ENCODE data around the gene CXorf66.

Gene CXorf66, protein sequence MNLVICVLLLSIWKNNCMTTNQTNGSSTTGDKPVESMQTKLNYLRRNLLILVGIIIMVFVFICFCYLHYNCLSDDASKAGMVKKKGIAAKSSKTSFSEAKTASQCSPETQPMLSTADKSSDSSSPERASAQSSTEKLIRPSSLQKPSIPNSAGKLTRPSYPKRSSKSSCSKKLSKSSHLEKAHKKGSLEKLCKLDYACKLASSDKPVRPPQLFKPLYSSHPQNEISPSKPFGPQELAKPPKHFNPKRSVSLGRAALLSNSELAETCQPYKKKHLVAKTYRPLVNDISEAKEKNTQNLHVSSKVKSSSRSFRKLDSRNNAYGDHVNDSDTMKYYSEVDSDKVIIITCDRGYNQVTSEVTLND

GRCh38 chrX:139965421-139965820 is at the start of gene CXorf66:
TSS of gene CXorf66 (minus strand) at chrX:139965521. CDS start at chrX:139965496, 25 bp downstream.
- TF ChIP-seq CEBPB (IDR thresholded peaks at IDR 0.05), result no peak

DNA sequence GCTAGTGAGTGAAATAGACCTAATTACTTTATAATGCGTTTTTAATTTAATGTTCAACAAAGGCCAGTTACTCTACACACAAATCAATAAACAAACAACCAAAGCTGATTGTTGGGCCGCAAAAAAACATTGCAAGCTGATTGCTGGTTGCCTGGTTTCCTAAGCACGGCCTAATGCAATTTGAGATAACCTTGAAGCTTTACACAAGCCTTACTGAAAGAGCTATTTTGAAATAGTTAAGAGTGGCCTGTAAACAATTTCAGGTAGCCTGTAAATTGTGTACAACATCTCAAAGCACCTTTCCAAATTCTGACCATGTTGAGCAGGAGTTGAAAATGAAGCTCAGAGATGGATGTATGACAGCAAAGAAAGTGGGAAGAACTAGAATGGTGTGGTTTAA is 17.5 kb upstream of the CXorf66 start:
- no peak for TF ChIP-seq ZBTB7A (IDR thresholded peaks at IDR 0.05; ENCODE audit: low read depth)
- TF ChIP-seq CREB1 (IDR thresholded peaks at IDR 0.05; ENCODE audit: low read depth), result no peak
- TF ChIP-seq MAX (IDR thresholded peaks at IDR 0.05), result no peak
- TF ChIP-seq TCF12 (IDR thresholded peaks at IDR 0.05; ENCODE audit: low read depth), result no peak
- TF ChIP-seq YY1 (IDR thresholded peaks at IDR 0.05; ENCODE audit: low read depth), result no peak
- no peak for TF ChIP-seq EP300 (IDR thresholded peaks at IDR 0.05; ENCODE audit: borderline replicate concordance)
- TF ChIP-seq USF1 (IDR thresholded peaks at IDR 0.05), result no peak
- no peak for TF ChIP-seq TEAD4 (IDR thresholded peaks at IDR 0.05)
- no peak for TF ChIP-seq TAF1 (IDR thresholded peaks at IDR 0.05; ENCODE audit: low read depth)
- TF ChIP-seq RAD21 (IDR thresholded peaks at IDR 0.05; ENCODE audit: low read depth), result no peak
- no peak for TF ChIP-seq NFIC (IDR thresholded peaks at IDR 0.05)
- no peak for TF ChIP-seq FOXM1 (IDR thresholded peaks at IDR 0.05; ENCODE audit: borderline replicate concordance, low read depth)
- TF ChIP-seq, protein P1, sequence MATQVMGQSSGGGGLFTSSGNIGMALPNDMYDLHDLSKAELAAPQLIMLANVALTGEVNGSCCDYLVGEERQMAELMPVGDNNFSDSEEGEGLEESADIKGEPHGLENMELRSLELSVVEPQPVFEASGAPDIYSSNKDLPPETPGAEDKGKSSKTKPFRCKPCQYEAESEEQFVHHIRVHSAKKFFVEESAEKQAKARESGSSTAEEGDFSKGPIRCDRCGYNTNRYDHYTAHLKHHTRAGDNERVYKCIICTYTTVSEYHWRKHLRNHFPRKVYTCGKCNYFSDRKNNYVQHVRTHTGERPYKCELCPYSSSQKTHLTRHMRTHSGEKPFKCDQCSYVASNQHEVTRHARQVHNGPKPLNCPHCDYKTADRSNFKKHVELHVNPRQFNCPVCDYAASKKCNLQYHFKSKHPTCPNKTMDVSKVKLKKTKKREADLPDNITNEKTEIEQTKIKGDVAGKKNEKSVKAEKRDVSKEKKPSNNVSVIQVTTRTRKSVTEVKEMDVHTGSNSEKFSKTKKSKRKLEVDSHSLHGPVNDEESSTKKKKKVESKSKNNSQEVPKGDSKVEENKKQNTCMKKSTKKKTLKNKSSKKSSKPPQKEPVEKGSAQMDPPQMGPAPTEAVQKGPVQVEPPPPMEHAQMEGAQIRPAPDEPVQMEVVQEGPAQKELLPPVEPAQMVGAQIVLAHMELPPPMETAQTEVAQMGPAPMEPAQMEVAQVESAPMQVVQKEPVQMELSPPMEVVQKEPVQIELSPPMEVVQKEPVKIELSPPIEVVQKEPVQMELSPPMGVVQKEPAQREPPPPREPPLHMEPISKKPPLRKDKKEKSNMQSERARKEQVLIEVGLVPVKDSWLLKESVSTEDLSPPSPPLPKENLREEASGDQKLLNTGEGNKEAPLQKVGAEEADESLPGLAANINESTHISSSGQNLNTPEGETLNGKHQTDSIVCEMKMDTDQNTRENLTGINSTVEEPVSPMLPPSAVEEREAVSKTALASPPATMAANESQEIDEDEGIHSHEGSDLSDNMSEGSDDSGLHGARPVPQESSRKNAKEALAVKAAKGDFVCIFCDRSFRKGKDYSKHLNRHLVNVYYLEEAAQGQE (IDR thresholded peaks at IDR 0.05; ENCODE audit: low read depth), result no peak
- TF ChIP-seq CEBPB (IDR thresholded peaks at IDR 0.05), result no peak
- TF ChIP-seq EGR1 (IDR thresholded peaks at IDR 0.05), result no peak

DNA sequence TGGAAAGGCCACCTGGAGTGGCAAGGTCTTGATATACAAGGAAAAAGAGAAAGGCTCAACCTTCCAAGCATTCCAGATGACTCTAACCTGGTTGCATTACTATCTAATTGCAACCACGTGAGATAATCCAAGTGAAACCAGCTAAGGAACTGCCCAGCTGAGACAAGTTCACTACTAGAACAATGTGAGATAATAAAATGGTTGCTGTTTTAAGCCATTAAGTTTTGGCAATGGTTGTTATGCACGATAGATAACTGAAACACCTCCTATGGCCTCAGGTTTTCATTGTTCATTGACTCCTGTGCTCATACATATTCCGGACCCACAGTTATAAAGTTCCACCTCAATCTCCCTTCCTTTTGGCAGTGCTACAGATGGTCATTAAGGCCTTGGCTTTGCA is 9.2 kb upstream of the CXorf66 start:
- TF ChIP-seq TCF12 (IDR thresholded peaks at IDR 0.05; ENCODE audit: low read depth) (no peak), ZBTB7A (IDR thresholded peaks at IDR 0.05; ENCODE audit: low read depth) (no peak)

DNA sequence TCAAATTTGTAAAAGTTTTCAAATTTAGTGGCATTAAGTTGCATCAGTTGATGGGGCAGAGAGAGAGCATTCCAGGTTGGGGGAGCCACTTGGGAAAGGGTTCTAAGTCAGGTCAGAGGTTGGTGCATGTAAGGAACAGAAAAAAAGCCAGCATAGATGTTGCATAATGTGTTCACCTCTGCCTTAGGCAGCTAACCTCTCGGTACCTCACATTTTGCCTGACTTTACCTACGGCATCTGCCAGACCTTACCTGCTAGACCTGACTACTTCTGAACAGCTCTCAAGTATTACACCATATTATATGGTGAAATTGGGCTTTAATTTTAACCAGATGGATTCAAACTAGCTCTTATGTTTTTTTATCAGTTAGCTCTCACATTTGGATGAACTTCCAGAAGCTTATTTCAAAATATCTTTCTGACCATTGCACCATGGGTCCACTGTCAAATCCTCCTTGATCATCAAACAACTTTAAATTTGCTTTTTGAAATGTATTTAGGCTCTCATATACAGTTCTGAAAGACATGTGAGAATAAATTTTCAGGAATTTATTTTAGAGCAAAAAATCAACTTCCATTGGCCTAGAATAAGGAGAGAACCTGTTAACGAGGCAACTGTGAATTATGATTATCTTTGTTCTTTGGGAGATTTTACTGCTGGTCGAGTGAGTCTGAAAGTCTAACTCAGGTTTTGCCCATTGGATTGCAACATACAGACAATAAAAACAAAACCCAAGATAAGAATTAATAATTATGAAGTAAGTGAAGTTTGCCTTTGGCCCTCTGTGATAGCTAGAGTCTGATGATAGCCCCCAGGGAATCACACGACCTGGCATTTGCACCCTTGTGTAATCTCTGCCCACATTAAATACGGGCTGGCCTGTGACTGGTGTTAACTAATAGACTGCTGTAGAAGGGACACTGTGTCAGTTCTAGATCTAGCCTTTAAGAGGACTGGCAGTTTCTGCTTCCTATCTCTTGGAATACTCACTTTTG is 7.6 kb upstream of the CXorf66 start:
- no peak for TF ChIP-seq FOXM1 (IDR thresholded peaks at IDR 0.05; ENCODE audit: borderline replicate concordance, low read depth)
- TF ChIP-seq RAD21 (IDR thresholded peaks at IDR 0.05; ENCODE audit: low read depth), result no peak
- no peak for TF ChIP-seq USF1 (IDR thresholded peaks at IDR 0.05)
- TF ChIP-seq TAF1 (IDR thresholded peaks at IDR 0.05; ENCODE audit: low read depth), result no peak
- no peak for TF ChIP-seq MAX (IDR thresholded peaks at IDR 0.05)
- TF ChIP-seq YY1 (IDR thresholded peaks at IDR 0.05; ENCODE audit: low read depth), result no peak
- no peak for TF ChIP-seq TCF12 (IDR thresholded peaks at IDR 0.05; ENCODE audit: low read depth)
- no peak for TF ChIP-seq TEAD4 (IDR thresholded peaks at IDR 0.05)
- TF ChIP-seq ZBTB7A (IDR thresholded peaks at IDR 0.05; ENCODE audit: low read depth), result no peak
- TF ChIP-seq NFIC (IDR thresholded peaks at IDR 0.05), result no peak

- no peak for TF ChIP-seq MAX (IDR thresholded peaks at IDR 0.05)
- no peak for TF ChIP-seq YY1 (IDR thresholded peaks at IDR 0.05; ENCODE audit: low read depth)
These were observed 6.8 kb upstream of the CXorf66 start for GRCh38 chrX:139972113-139972512.

- TF ChIP-seq ZBTB7A (IDR thresholded peaks at IDR 0.05; ENCODE audit: low read depth) (no peak), MAX (IDR thresholded peaks at IDR 0.05) (no peak), TAF1 (IDR thresholded peaks at IDR 0.05; ENCODE audit: low read depth) (no peak), YY1 (IDR thresholded peaks at IDR 0.05; ENCODE audit: low read depth) (no peak), CREB1 (IDR thresholded peaks at IDR 0.05; ENCODE audit: low read depth) (no peak), NFIC (IDR thresholded peaks at IDR 0.05) (no peak), EGR1 (IDR thresholded peaks at IDR 0.05) (no peak), USF1 (IDR thresholded peaks at IDR 0.05) (no peak), EP300 (IDR thresholded peaks at IDR 0.05; ENCODE audit: borderline replicate concordance) (no peak), TCF12 (IDR thresholded peaks at IDR 0.05; ENCODE audit: low read depth) (no peak), FOXM1 (IDR thresholded peaks at IDR 0.05; ENCODE audit: borderline replicate concordance, low read depth) (no peak)
These were observed 6.1 kb upstream of the CXorf66 start for GRCh38 chrX:139971394-139971749.
